Measurements from ENCODE around the gene MRLN.

Gene MRLN

GRCh38 chr10:59705931-59706330, 47.3 kb downstream of the MRLN start:
- DNase-seq (ENCODE audit: low read depth in 2 of 2): no peak

GRCh38 chr10:59704630-59705029, 48.6 kb downstream of the MRLN start:
- no peak for DNase-seq (ENCODE audit: low read depth in 2 of 2)

- no peak for DNase-seq (ENCODE audit: low read depth in 2 of 2)
These were observed 50.9 kb downstream of the MRLN start for GRCh38 chr10:59702347-59702746.

GRCh38 chr10:59700709-59701108, 52.5 kb downstream of the MRLN start:
- no peak for DNase-seq (ENCODE audit: low read depth in 2 of 2)

- no peak for DNase-seq (ENCODE audit: low read depth in 2 of 2)
These were observed 54.9 kb downstream of the MRLN start for GRCh38 chr10:59698326-59698725.

- DNase-seq (ENCODE audit: low read depth in 2 of 2): no peak
These were observed 57.6 kb downstream of the MRLN start for GRCh38 chr10:59695637-59696036.

- DNase-seq (ENCODE audit: low read depth in 2 of 2): no peak
These were observed 58.3 kb downstream of the MRLN start for GRCh38 chr10:59694936-59695335.

GRCh38 chr10:59692113-59692512, 61.1 kb downstream of the MRLN start:
- DNase-seq (ENCODE audit: low read depth in 2 of 2): no peak

- DNase-seq (ENCODE audit: low read depth in 2 of 2): no peak
These were observed 64.3 kb downstream of the MRLN start for GRCh38 chr10:59688921-59689351.

- DNase-seq (ENCODE audit: low read depth in 2 of 2): no peak
These were observed 65.6 kb downstream of the MRLN start for GRCh38 chr10:59687657-59688056.
